Muscle of leg (tissue), 11 donors: ENCODE measurements around the gene ACADS. TPM values are rescaled to one million over a fixed set of nuclear protein-coding genes. Genes with fewer than 3 reads are reported as not detected.

Source experiments
- DNase-seq: peaks from one replicate; pipeline ENCODE4 v3.0.0; 2013
- H3K27ac ChIP-seq: one replicate; pipeline ENCODE4 v1.5.1; 2013; ENCODE audit warnings: mild to moderate bottlenecking, low read length, control low read depth
- H3K27me3 ChIP-seq: one replicate; pipeline ENCODE4 v1.6.1; 2013; ENCODE audit warnings: low read length; ENCODE audit not compliant: control insufficient read depth, insufficient read depth
- H3K36me3 ChIP-seq: one replicate; pipeline ENCODE4 v1.6.1; 2013; ENCODE audit warnings: low read length; ENCODE audit not compliant: control insufficient read depth, insufficient read depth
- H3K4me1 ChIP-seq: one replicate; pipeline ENCODE4 v1.6.1; 2013; ENCODE audit warnings: low read length; ENCODE audit not compliant: control insufficient read depth, insufficient read depth
- H3K4me3 ChIP-seq: one replicate; pipeline ENCODE4 v1.5.1; 2013; ENCODE audit warnings: low read length, control low read depth
- H3K9me3 ChIP-seq: replicated peaks from 2 replicates; pipeline ENCODE4 v1.6.1; 2013; ENCODE audit warnings: low read depth, low read length; ENCODE audit not compliant: control insufficient read depth
- WGBS: methylation state at CpG from one replicate; pipeline ENCODE4 v1.1.5; 2013; ENCODE audit warnings: missing lambda C conversion rate; ENCODE audit not compliant: insufficient coverage; 5-methylcytosine and 5-hydroxymethylcytosine counted together
- polyA plus RNA-seq, 8 donors: library from polyadenylated mRNA; unstranded; fragments of 120-200 nt; gene quantifications; one replicate each; pipeline versions ENCODE4 v1.2.1 to v1.2.3, GENCODE V29; 2013; ENCODE audit warnings: inconsistent platforms in 1 of 8, low replicate concordance in 1 of 8; ENCODE audit not compliant: insufficient read length in 8 of 8, insufficient read depth in 1 of 8
- total RNA-seq: library from RNA; stranded (reverse); fragments of 120-200 nt; gene quantifications from one replicate; pipeline ENCODE4 v1.2.4, GENCODE V29; 2013

The ACADS gene
- total and polyA plus RNA-seq, 9 donors: 13.1 to 22.7 (median 20.3) TPM

DNA sequence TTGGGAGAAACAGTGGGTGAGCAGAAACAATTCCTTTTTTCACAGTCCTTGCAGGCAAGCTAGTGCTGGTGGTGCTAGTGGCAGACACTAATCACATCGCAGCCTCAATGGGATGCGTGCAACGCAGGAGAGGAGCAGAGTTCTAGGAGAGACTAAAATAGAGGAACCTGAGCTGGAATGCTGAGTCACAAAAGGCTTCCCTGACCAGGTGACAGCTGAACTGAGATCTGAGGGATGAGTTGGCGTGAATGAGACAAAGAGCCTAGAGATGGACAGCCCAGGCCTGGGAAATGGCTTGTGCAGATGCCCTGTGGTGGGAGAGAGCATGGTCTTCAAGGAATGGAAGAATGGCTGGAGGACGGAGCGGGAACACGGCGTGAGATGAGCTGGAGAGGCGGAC is 25.8 kb downstream of the ACADS start:
- H3K4me3 ChIP-seq: no peak overlapping the region
- 96% methylated on average over 9 of the region's 9 CpGs for WGBS
- no peak overlapping the region for H3K27ac ChIP-seq
- no peaks in the 10 kb centered on the region for H3K4me1 ChIP-seq
- H3K27me3 ChIP-seq: no peaks in the 10 kb centered on the region
- H3K36me3 ChIP-seq: no peaks in the 10 kb centered on the region
- peaks cover 9% of the 10 kb centered on the region for H3K9me3 ChIP-seq
- no peak for DNase-seq

- H3K27ac ChIP-seq: no peak overlapping the region
- peaks cover 11% of the 10 kb centered on the region for H3K4me1 ChIP-seq
- H3K27me3 ChIP-seq: no peaks in the 10 kb centered on the region
Observed at GRCh38 chr12:120754792-120755191, 29.2 kb downstream of the ACADS start.

GRCh38 chr12:120755269-120755668 is 29.6 kb downstream of the ACADS start:
- no peak overlapping the region for H3K27ac ChIP-seq
- peaks cover 15% of the 10 kb centered on the region for H3K36me3 ChIP-seq
- no peak overlapping the region for H3K4me3 ChIP-seq
- no peak for DNase-seq
- peaks cover 15% of the 10 kb centered on the region for H3K4me1 ChIP-seq
- no peaks in the 10 kb centered on the region for H3K27me3 ChIP-seq
- peaks cover 9% of the 10 kb centered on the region for H3K9me3 ChIP-seq

More at GRCh38 chr12:120754792-120755191, 29.2 kb downstream of the ACADS start:
- peaks cover 9% of the 10 kb centered on the region for H3K9me3 ChIP-seq
- DNase-seq: no peak
- H3K36me3 ChIP-seq: peaks cover 11% of the 10 kb centered on the region
- no peak overlapping the region for H3K4me3 ChIP-seq

DNA sequence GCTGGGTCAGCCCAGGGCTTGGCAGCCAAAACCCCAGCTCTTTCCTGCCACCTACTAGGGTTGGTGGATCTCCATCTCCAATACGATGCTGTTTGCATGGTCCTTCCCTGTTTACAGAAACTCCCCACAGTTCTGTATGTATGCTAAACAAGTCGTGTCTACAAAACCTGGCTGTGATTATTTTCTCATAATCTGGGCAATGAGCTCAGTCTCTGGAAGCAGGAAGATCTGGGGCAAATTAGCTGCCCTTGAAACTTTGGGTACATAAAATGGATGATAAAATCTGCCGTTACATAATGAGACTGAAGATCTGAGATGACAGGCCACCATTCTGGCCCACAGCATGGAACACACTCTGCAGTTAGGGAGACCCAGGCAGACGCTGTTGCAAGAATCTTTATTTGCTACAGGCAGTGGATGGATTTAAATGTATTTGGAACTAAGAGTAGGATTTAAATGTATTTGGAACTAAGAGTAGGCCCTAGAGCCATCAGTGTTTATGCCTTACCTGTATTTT is 31.7 kb downstream of the ACADS start:
- H3K27ac ChIP-seq: no peak overlapping the region
- no peak for DNase-seq
- no peaks in the 10 kb centered on the region for H3K27me3 ChIP-seq
- peaks cover 21% of the 10 kb centered on the region for H3K36me3 ChIP-seq
- peaks cover 34% of the 10 kb centered on the region for H3K4me1 ChIP-seq
- no peak overlapping the region for H3K4me3 ChIP-seq
- 78% methylated on average over 2 of the region's 4 CpGs for WGBS
- peaks cover 9% of the 10 kb centered on the region for H3K9me3 ChIP-seq

GRCh38 chr12:120757949-120758348 is 32.3 kb downstream of the ACADS start:
- Histone ChIP-seq H3K9me3 (peaks cover 9% of the 10 kb centered on the region), H3K36me3 (peaks cover 25% of the 10 kb centered on the region), H3K27me3 (no peaks in the 10 kb centered on the region), H3K4me3 (no peak overlapping the region), H3K4me1 (peaks cover 35% of the 10 kb centered on the region), H3K27ac (no peak overlapping the region)
- no peak for DNase-seq
- 84% methylated on average over 5 of the region's 6 CpGs for WGBS

GRCh38 chr12:120758798-120759590 is 33.4 kb downstream of the ACADS start:
- no peak for DNase-seq
- Histone ChIP-seq H3K36me3 (peaks cover 34% of the 10 kb centered on the region), H3K27ac (peak overlapping the region; percentile 96), H3K27me3 (no peaks in the 10 kb centered on the region), H3K9me3 (peaks cover 9% of the 10 kb centered on the region), H3K4me3 (peak overlapping the region; percentile 8), H3K4me1 (peaks cover 35% of the 10 kb centered on the region)
- WGBS: 96% methylated on average over 4 of the region's 7 CpGs

- Histone ChIP-seq H3K36me3 (peaks cover 41% of the 10 kb centered on the region), H3K4me3 (peak overlapping the region; percentile 8), H3K4me1 (peaks cover 35% of the 10 kb centered on the region), H3K27ac (peak overlapping the region; percentile 96), H3K27me3 (no peaks in the 10 kb centered on the region), H3K9me3 (peaks cover 5% of the 10 kb centered on the region)
- no peak for DNase-seq
- WGBS: 61% methylated on average over 14 of the region's 27 CpGs
Observed at GRCh38 chr12:120759591-120760348, 34.1 kb downstream of the ACADS start.

GRCh38 chr12:120760349-120761254 is 35.0 kb downstream of the ACADS start:
- Histone ChIP-seq H3K9me3 (no peaks in the 10 kb centered on the region), H3K4me1 (peaks cover 35% of the 10 kb centered on the region), H3K36me3 (peaks cover 47% of the 10 kb centered on the region), H3K4me3 (peak overlapping the region; percentile 24), H3K27ac (peak overlapping the region; percentile 96), H3K27me3 (no peaks in the 10 kb centered on the region)
- DNase-seq: peak; percentile 44
- WGBS: 77% methylated on average over 15 of the region's 21 CpGs

DNA sequence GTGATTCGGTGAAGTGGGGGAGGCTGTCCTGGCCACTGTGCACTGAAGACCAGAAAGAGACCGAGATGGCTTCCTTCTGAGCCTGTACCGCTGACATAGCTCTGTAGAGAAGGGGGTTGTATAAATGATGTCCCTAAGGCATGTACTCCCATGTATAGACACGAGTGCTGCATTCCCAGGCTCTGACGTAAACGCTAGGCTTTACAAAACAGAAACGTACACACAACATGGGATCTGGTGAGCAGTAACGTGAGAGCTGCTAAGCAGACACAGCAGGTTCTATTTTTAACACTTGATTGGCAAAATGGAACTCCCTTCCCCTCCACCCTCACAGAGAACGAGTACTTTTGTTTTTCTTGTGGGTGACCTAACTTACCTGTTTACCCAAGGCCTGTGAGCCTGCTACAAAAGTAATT is 35.9 kb downstream of the ACADS start:
- peaks cover 57% of the 10 kb centered on the region for H3K36me3 ChIP-seq
- peak overlapping the region; percentile 96 for H3K27ac ChIP-seq
- peak overlapping the region; percentile 24 for H3K4me3 ChIP-seq
- peak; percentile 97 for DNase-seq
- no peaks in the 10 kb centered on the region for H3K27me3 ChIP-seq
- WGBS: 3% methylated on average over 6 of the region's 9 CpGs
- H3K4me1 ChIP-seq: peaks cover 35% of the 10 kb centered on the region
- no peaks in the 10 kb centered on the region for H3K9me3 ChIP-seq
